Subcutaneous adipose tissue (tissue), 4 donors: ENCODE data around the gene RGS3. TPM values are rescaled to one million over a fixed set of nuclear protein-coding genes. Genes with fewer than 3 reads are reported as not detected.

Experiments
- total RNA-seq, 4 donors: library from RNA; depleted of rRNA; stranded (reverse); fragments of >200 nt; gene quantifications; one replicate each; pipeline ENCODE4 v1.1.0, GENCODE V29; 2016
- TF ChIP-seq, protein P1 (sequence below): fragments of 450-650 bp; IDR thresholded peaks from one replicate; pipeline ENCODE4 v1.5.1; 2016; ENCODE audit warnings: low read depth, mild to moderate bottlenecking, control low read depth, antibody characterized with exemption, moderate library complexity

RGS3 gene
- total RNA-seq, 4 donors from 2014 or later = 25.0 to 122 (median 70.9) TPM

DNA sequence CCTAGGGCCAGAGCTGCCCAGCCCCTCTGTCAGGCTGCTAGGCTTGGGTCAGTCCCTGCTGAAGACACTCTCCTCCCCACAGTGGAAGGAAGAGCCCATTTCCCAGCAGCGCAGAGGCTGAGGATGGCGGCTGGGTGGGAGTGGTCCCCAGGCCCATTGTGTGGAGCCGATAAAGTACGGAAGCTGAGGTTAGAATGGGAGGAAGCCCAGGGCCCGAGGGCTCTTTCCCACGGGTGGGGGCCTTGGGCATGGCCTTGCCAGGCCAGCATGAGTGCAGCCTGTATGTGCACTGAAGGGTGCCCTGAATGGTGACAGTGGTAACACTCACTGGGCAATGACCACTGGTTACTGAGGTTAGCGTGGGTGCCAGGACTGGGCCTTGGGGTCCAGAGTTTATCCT lies 125.9 kb downstream of the RGS3 start:
- TF ChIP-seq, protein P1, sequence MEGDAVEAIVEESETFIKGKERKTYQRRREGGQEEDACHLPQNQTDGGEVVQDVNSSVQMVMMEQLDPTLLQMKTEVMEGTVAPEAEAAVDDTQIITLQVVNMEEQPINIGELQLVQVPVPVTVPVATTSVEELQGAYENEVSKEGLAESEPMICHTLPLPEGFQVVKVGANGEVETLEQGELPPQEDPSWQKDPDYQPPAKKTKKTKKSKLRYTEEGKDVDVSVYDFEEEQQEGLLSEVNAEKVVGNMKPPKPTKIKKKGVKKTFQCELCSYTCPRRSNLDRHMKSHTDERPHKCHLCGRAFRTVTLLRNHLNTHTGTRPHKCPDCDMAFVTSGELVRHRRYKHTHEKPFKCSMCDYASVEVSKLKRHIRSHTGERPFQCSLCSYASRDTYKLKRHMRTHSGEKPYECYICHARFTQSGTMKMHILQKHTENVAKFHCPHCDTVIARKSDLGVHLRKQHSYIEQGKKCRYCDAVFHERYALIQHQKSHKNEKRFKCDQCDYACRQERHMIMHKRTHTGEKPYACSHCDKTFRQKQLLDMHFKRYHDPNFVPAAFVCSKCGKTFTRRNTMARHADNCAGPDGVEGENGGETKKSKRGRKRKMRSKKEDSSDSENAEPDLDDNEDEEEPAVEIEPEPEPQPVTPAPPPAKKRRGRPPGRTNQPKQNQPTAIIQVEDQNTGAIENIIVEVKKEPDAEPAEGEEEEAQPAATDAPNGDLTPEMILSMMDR = no peak

DNA sequence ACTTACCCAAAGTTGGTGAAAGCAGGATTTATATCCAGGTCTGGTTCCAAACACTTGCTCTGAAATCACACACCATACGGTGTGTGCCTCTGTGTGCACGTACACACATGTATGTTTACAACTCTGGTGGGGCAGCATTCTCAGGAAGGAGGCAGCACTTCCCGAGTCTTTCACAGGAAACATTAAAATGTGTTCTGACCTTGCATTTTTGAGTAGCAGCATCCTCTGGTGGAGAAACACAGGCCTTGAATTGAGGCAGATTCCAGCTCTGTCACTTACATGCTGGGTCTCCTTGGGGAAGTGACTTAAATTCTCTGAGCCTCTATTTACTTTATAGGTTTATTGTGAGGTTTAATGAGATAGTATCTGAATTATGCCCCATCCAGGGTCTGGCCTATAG lies 126.4 kb downstream of the RGS3 start:
- TF ChIP-seq, protein P1 = no peak

DNA sequence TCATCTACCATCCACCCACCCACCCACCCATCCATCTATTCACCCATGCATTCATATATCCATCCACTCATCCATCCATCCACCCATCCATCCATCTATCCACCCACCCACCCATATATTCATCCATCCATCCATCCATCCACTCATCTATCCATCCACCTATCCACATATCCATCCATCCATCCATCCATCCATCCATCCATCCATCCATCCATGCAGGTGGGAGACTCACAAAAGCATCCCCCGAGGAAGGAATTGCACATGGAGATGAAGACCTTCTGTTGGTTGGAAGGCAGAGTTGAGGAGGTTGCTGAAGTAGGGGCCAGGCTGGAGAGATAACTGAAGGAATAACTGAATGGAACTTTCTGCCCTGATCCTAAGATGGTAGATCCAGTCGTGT lies 126.9 kb downstream of the RGS3 start:
- TF ChIP-seq, protein P1 = no peak

DNA sequence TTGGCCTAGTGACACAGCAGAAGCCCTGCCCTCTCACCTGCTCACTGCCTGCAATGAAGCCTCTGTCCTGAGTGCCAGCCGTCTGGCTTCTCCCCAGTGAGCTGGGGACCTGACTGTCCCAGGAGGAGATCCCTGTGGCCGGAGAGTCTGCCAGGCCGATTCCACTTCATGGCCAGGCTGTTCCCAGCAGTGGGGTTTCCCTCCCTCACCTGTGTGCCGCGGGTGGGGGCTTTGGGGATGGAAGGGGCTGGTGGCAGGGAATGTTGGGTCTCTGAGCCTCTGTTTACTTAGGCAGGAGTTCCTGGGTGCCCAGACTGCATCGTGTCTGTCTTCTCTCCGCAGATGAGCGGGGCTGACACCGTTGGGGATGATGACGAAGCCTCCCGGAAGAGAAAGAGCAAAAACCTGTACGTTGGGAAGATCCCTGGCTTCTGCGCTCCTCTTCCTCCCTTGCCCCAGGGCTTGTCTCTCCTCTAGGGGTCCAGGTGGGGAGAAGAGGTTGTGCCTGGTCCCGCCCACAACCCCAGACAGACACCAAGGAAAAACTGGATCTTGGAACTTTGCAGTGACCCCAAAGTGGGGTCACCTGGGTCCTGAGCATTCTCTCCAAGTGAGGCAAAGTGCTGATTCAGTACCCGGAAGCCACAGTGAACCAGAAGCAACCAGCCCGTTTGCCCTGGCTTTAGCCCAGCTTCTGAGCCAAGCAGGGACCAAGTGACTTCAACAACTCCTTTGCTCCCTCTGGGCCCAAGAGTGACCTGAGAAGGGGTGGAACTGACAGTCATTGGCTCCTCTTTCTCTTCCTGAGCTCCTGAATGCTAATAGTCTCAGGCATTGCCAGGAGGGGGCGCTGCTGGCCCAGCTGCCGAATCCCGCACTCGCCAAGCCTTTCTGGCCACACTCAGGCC lies 127.7 kb downstream of the RGS3 start:
- TF ChIP-seq, protein P1 = no peak

DNA sequence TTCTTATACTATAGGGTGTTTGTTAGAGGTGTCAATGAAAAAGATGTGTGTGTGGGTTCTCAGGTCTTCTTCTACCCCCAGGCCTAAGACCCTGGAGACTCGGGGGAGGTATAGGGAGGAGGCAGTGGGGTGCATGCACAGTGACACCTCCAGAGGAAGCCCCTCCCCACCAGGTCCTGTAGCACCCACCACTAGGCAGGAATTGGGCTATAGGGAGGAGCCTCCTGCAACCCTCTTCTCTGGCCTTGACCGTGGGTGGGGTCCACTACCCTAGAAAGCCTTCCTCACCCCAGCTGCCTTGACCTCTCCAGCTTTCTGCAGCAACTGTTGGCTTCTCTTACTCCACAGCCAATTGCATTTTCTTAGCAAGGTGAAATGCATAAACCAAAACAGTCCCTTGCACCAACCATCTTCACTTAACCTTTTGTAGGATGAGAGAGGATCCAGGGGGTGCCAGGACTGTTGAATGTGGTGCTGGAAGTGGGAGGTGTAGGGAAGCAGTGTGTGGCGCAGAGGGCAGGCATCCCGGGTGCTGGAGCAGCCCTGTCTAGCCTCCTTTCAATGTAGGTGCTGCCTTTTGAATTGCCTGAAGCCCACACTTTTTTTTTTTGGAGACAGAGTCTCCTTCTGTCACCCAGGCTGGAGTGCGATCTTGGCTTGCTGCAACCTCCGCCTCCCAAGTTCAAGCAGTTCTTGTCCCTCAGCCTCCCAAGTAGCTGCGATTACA lies 128.5 kb downstream of the RGS3 start:
- TF ChIP-seq, protein P1 = no peak

- TF ChIP-seq, protein P1 = no peak
These were observed 129.5 kb downstream of the RGS3 start for GRCh38 chr9:113592876-113593575.

GRCh38 chr9:113593682-113594281 lies 130.3 kb downstream of the RGS3 start:
- TF ChIP-seq, protein P1 = no peak
